ENCODE data around the gene OR2T35. TPM values are rescaled to one million over a fixed set of nuclear protein-coding genes. Genes with fewer than 3 reads are reported as not detected.

Gene OR2T35
- total and polyA plus RNA-seq, 2 of the 13 experiments (the other 11 are each of a cell fraction or from before 2014, with no cell fraction given), result not detected

Small RNA genes lying within 50 kb of the gene (small RNA-seq; reads per million reads assigned to genes)
- gene RF00019 (ENCODE audit: insufficient read depth in 2 of 3, insufficient read length in 3 of 3, low read depth in 2 of 3, low replicate concordance in 1 of 3), result 0 reads per million in 3 experiments

Other genes starting within 250 kb of the OR2T35 start
- not detected in 2 replicates for gene OR2T1, start 242.2 kb downstream of the OR2T35 start, total RNA-seq (2016; rRNA removed; fragmentation: Illumina TruSeq; extraction: Trizol)
- not detected in 2 replicates for gene OR2T1, start 242.2 kb downstream of the OR2T35 start, polyA plus RNA-seq (2011; rRNA removed)
- not detected in 2 replicates for gene OR2T2, start 199.6 kb downstream of the OR2T35 start, total RNA-seq (2016; rRNA removed; fragmentation: Illumina TruSeq; extraction: Trizol)
- gene OR2T2, start 199.6 kb downstream of the OR2T35 start, polyA plus RNA-seq (2011; rRNA removed), result not detected in 2 replicates
- gene OR2T3, start 171.9 kb downstream of the OR2T35 start, total RNA-seq (2016; rRNA removed; fragmentation: Illumina TruSeq; extraction: Trizol), result not detected in 2 replicates
- not detected in 2 replicates for gene OR2T3, start 171.9 kb downstream of the OR2T35 start, polyA plus RNA-seq (2011; rRNA removed)
- gene OR2T5, start 156.7 kb downstream of the OR2T35 start, total RNA-seq (2016; rRNA removed; fragmentation: Illumina TruSeq; extraction: Trizol), result not detected in 2 replicates
- gene OR2T5, start 156.7 kb downstream of the OR2T35 start, polyA plus RNA-seq (2011; rRNA removed), result not detected in 2 replicates
- gene OR2G6, start 137.2 kb downstream of the OR2T35 start, total RNA-seq (2016; rRNA removed; fragmentation: Illumina TruSeq; extraction: Trizol), result not detected in 2 replicates
- not detected in 2 replicates for gene OR2G6, start 137.2 kb downstream of the OR2T35 start, polyA plus RNA-seq (2011; rRNA removed)
- gene OR2T29, start 82.5 kb downstream of the OR2T35 start, total RNA-seq (2016; rRNA removed; fragmentation: Illumina TruSeq; extraction: Trizol), result not detected in 2 replicates
- not detected in 2 replicates for gene OR2T29, start 82.5 kb downstream of the OR2T35 start, polyA plus RNA-seq (2011; rRNA removed)
- gene OR2T34, start 70.5 kb downstream of the OR2T35 start, total RNA-seq (2016; rRNA removed; fragmentation: Illumina TruSeq; extraction: Trizol), result not detected in 2 replicates
- gene OR2T34, start 70.5 kb downstream of the OR2T35 start, polyA plus RNA-seq (2011; rRNA removed), result not detected in 2 replicates
- gene OR2T10, start 47.6 kb downstream of the OR2T35 start, total RNA-seq (2016; rRNA removed; fragmentation: Illumina TruSeq; extraction: Trizol), result not detected in 2 replicates
- gene OR2T10, start 47.6 kb downstream of the OR2T35 start, polyA plus RNA-seq (2011; rRNA removed), result not detected in 2 replicates
- gene OR2T11, start 10.2 kb downstream of the OR2T35 start, total RNA-seq (2016; rRNA removed; fragmentation: Illumina TruSeq; extraction: Trizol), result not detected in 2 replicates
- not detected in 2 replicates for gene OR2T11, start 10.2 kb downstream of the OR2T35 start, polyA plus RNA-seq (2011; rRNA removed)
- not detected in 2 replicates for gene OR2T27, start 10.2 kb upstream of the OR2T35 start, total RNA-seq (2016; rRNA removed; fragmentation: Illumina TruSeq; extraction: Trizol)
- gene OR2T27, start 10.2 kb upstream of the OR2T35 start, polyA plus RNA-seq (2011; rRNA removed), result not detected in 2 replicates
- not detected in 2 replicates for gene OR14I1, start 57.5 kb upstream of the OR2T35 start, total RNA-seq (2016; rRNA removed; fragmentation: Illumina TruSeq; extraction: Trizol)
- gene OR14I1, start 57.5 kb upstream of the OR2T35 start, polyA plus RNA-seq (2011; rRNA removed), result not detected in 2 replicates
- gene LYPD8, start 110.5 kb upstream of the OR2T35 start, total RNA-seq (2016; rRNA removed; fragmentation: Illumina TruSeq; extraction: Trizol), result not detected in 2 replicates
- not detected in 2 replicates for gene LYPD8, start 110.5 kb upstream of the OR2T35 start, polyA plus RNA-seq (2011; rRNA removed)
- 10.2 and 14.9 TPM in 2 replicates for gene SH3BP5L, start 180.6 kb upstream of the OR2T35 start, total RNA-seq (2016; rRNA removed; fragmentation: Illumina TruSeq; extraction: Trizol)
- gene SH3BP5L, start 180.6 kb upstream of the OR2T35 start, polyA plus RNA-seq (2011; rRNA removed), result 10.3 and 12.3 TPM in 2 replicates
- gene ZNF672, start 192.9 kb upstream of the OR2T35 start, total RNA-seq (2016; rRNA removed; fragmentation: Illumina TruSeq; extraction: Trizol), result 16.8 and 17.2 TPM in 2 replicates
- gene ZNF672, start 192.9 kb upstream of the OR2T35 start, polyA plus RNA-seq (2011; rRNA removed), result 22.9 and 25.1 TPM in 2 replicates
- 6.2 and 27.3 TPM in 2 replicates for gene ZNF692, start 213.8 kb upstream of the OR2T35 start, total RNA-seq (2016; rRNA removed; fragmentation: Illumina TruSeq; extraction: Trizol)
- gene ZNF692, start 213.8 kb upstream of the OR2T35 start, polyA plus RNA-seq (2011; rRNA removed), result 45.8 and 56.0 TPM in 2 replicates